H1 (cell line): ENCODE measurements around the gene CTTNBP2. TPM values are rescaled to one million over a fixed set of nuclear protein-coding genes. Genes with fewer than 3 reads are reported as not detected.

Source experiments
- CREB1 ChIP-seq: IDR thresholded peaks from 2 replicates; pipeline ENCODE4 v1.6.1; 2012; ENCODE audit warnings: inconsistent platforms
- EP300 ChIP-seq, 2 experiments: IDR thresholded peaks; 1 replicate in 1 of 2; 2 replicates in 1 of 2; pipeline ENCODE4 v1.6.1; 2011 to 2012; ENCODE audit warnings: low read depth in 2 of 2, low read length in 2 of 2, mild to moderate bottlenecking in 2 of 2, borderline replicate concordance in 1 of 2, inconsistent platforms in 1 of 2, moderate library complexity in 1 of 2
- NANOG ChIP-seq: IDR thresholded peaks from 2 replicates; pipeline ENCODE4 v1.6.1; 2011; ENCODE audit warnings: low read length, low read depth, mild to moderate bottlenecking, inconsistent platforms; ENCODE audit not compliant: insufficient read depth, poor library complexity, severe bottlenecking
- RAD21 ChIP-seq, 2 experiments: IDR thresholded peaks in 1 of 2; conservative IDR thresholded peaks in 1 of 2; 2 replicates each; pipeline ENCODE4 v1.6.1; 2011; ENCODE audit warnings: low read depth in 2 of 2, low read length in 2 of 2, improper control_type of control experiment in 1 of 2, inconsistent platforms in 1 of 2, mild to moderate bottlenecking in 1 of 2, moderate library complexity in 1 of 2
- SIX5 ChIP-seq: IDR thresholded peaks from 2 replicates; pipeline ENCODE4 v1.6.1; 2011; ENCODE audit warnings: mild to moderate bottlenecking, low read depth, low read length
- TAF1 ChIP-seq: IDR thresholded peaks from 2 replicates; pipeline ENCODE4 v1.6.1; 2011; ENCODE audit warnings: mild to moderate bottlenecking, low read depth, low read length
- TCF12 ChIP-seq: IDR thresholded peaks from 2 replicates; pipeline ENCODE4 v1.6.1; 2011; ENCODE audit warnings: low read depth, mild to moderate bottlenecking, low read length
- polyA plus RNA-seq, 7 experiments: library from polyadenylated mRNA; depleted of rRNA in 3 of 7; stranded (reverse) in 5 of 7; unstranded in 2 of 7; fragments of >200 nt in 5 of 7; fragments of 200-250 nt in 2 of 7; gene quantifications; 1 replicate in 5 of 7; 2 replicates in 1 of 7; 4 replicates in 1 of 7; pipeline versions ENCODE4 v1.2.1 to v1.2.3, GENCODE V29; 2011 to 2013; ENCODE audit warnings: missing spikeins in 2 of 7, mixed read lengths in 2 of 7
- total RNA-seq: library from RNA; stranded (reverse); fragmentation: NEBNext Ultra II Directional; extraction: Animal tissue kit (Norgen Biotek cat#: 25700); gene quantifications from 2 replicates; pipeline ENCODE4 v1.2.1, GENCODE V29; 2021
- TF ChIP-seq, protein P1 (sequence below): IDR thresholded peaks from 2 replicates; pipeline ENCODE4 v1.6.1; 2012; ENCODE audit warnings: inconsistent platforms

CTTNBP2 gene
- total and polyA plus RNA-seq, 2 of the 8 experiments (the other 6 are each of a cell fraction or from before 2014, with no cell fraction given) = 15.3 to 35.1 TPM

GRCh38 chr7:117869374-117869773 lies 3.9 kb downstream of the CTTNBP2 start (continued):
- TF ChIP-seq, protein P1, sequence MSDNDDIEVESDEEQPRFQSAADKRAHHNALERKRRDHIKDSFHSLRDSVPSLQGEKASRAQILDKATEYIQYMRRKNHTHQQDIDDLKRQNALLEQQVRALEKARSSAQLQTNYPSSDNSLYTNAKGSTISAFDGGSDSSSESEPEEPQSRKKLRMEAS = no peak
- TF ChIP-seq CREB1 = no peak
- no peak for TF ChIP-seq SIX5
- TF ChIP-seq TAF1 = no peak
- TF ChIP-seq RAD21 (IDR thresholded peaks at IDR 0.05 in 1 of 2, conservative IDR thresholded peaks at IDR 0.05 in 1 of 2; ENCODE audit: low read depth in 2 of 2, low read length in 2 of 2) = no peak
- TF ChIP-seq NANOG = no peak
- no peak for TF ChIP-seq EP300 (IDR thresholded peaks at IDR 0.05; ENCODE audit: borderline replicate concordance in 1 of 2, low read depth in 2 of 2, low read length in 2 of 2)
- TF ChIP-seq TCF12 = no peak
